ENCODE data around the gene SAXO2.
A peak's percentile ranks its signal among the peaks of the same experiment; 100 is the strongest.
"Not testable (repeated sequence)": the region's sequence is repeated elsewhere in the genome, so short reads cannot be mapped to it uniquely, and the experiment has no call there.

The SAXO2 gene

DNA sequence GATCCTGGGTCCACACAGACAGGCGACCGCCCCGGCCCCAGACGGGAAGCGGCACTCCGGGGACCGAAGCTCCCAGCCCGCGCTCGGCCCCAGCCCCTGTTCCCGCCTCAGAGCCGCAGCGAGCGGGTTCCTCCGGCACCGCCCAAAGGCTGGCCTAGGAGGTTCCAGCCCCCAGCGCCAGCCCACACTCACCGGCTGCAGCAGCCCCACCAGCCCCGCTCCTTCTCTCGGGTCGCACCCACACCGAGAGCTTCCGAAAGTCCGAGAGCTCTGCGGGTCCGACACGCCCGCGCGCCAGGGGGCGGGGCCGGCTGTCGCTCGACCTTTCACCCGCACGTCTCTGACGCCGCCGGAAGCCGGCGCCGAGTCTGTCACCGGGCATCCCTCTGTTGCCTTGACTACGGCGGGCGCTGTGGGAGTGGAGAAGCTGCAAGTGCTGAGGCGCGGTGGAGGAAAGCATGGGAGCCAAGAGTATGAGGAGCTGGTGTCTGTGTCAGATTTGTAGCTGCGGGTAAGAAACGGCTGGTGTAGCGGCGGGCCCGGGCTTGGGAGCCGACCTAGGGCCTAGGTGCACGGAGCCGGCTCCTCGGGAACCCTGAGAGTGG is at the start of gene SAXO2, which contains the start of gene EFL1:
Gene SAXO2 (plus strand): TSS at position 397 of the 605 bp plus-strand sequence. CDS start 62 bp downstream, at position 459.
Gene EFL1 (minus strand): TSS at position 313 of the 605 bp plus-strand sequence. CDS start 956 bp downstream, outside the sequence.
- peak; percentile 79 for DNase-seq (ENCODE audit: low read depth)
- TF ChIP-seq CTCF (IDR thresholded peaks at IDR 0.05; ENCODE audit: insufficient read depth, low read depth, low read length, missing control alignments), result no peak
- H3K4me3 ChIP-seq (ENCODE audit: low read length), result peak within 1 kb of the TSS; percentile 74

- H3K4me3 ChIP-seq (ENCODE audit: low read length); DNase-seq (ENCODE audit: low read depth): not testable (repeated sequence)
Measured at GRCh38 chr15:82216092-82216491, 46.5 kb upstream of the SAXO2 start.

- DNase-seq (ENCODE audit: low read depth), result peak; percentile 47
- peak; percentile 33 for TF ChIP-seq CTCF (IDR thresholded peaks at IDR 0.05; ENCODE audit: insufficient read depth, low read depth, low read length, missing control alignments)
- not testable (repeated sequence) for H3K4me3 ChIP-seq (ENCODE audit: low read length)
Measured at GRCh38 chr15:82221535-82221934, 41.1 kb upstream of the SAXO2 start.

DNA sequence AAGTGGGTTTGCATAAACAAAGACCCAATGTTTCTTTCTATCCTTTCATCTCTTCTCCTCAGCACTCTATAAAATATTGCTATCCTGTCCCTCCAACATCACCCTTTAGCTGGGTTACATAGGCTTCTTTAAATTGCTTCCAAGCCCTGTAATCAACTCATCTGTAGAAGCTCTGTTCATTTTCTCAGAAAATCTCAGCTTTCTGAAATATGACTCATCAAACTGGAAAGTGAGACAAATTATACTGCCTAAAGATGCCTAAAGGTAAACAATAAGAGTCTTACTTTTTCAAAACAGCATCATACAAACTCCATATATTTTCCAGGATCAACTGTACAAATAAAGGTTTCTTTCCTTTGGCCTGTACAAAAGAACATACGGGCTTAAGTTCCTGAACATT is 33.9 kb upstream of the SAXO2 start:
- no peak overlapping the region for H3K4me3 ChIP-seq (ENCODE audit: low read length)
- TF ChIP-seq CTCF (IDR thresholded peaks at IDR 0.05; ENCODE audit: insufficient read depth, low read depth, low read length, missing control alignments), result no peak

DNA sequence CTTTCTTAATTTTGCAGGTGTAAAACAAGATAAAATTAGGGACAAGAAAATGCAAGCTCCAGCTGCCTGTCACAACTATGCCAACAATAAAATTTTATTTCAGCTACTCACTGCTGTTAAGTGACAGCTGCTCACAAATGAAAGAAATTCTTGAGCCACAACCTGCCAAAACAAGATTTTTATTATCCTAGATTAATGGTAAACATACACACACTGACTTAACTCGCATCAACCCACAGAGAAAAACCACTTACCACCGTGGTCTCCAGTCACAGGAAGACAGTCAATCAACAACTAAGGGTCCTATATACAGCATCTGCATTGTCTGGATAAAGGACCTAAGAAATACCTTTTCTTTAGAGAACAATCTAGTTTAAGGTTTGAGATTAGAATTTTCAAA is 31.4 kb upstream of the SAXO2 start:
- H3K4me3 ChIP-seq (ENCODE audit: low read length), result no peak overlapping the region
- TF ChIP-seq CTCF (IDR thresholded peaks at IDR 0.05; ENCODE audit: insufficient read depth, low read depth, low read length, missing control alignments), result no peak
- no peak for DNase-seq (ENCODE audit: low read depth)

More for the DNA sequence above, 33.9 kb upstream of the SAXO2 start:
- DNase-seq (ENCODE audit: low read depth), result no peak

DNA sequence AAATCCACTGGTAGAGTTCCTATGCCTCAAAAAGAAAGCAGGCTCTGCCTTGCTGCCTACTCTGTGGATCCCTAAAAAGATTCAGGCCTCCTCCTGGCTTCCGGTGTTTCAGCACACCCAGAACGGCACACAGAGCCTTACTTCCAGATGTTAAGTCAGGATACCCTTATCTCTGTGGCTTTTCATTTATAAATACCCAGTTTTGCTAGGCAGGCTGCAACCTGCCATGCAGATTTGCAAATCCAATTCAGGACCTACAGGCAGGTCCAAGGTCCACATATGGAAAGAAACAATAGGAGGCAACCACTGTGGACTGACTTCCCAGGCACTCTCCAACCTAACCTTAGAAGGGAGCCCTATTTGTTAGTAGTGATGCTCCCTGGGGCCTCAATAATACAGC is 30.8 kb upstream of the SAXO2 start:
- no peak for DNase-seq (ENCODE audit: low read depth)
- no peak for TF ChIP-seq CTCF (IDR thresholded peaks at IDR 0.05; ENCODE audit: insufficient read depth, low read depth, low read length, missing control alignments)
- H3K4me3 ChIP-seq (ENCODE audit: low read length), result no peak overlapping the region

DNA sequence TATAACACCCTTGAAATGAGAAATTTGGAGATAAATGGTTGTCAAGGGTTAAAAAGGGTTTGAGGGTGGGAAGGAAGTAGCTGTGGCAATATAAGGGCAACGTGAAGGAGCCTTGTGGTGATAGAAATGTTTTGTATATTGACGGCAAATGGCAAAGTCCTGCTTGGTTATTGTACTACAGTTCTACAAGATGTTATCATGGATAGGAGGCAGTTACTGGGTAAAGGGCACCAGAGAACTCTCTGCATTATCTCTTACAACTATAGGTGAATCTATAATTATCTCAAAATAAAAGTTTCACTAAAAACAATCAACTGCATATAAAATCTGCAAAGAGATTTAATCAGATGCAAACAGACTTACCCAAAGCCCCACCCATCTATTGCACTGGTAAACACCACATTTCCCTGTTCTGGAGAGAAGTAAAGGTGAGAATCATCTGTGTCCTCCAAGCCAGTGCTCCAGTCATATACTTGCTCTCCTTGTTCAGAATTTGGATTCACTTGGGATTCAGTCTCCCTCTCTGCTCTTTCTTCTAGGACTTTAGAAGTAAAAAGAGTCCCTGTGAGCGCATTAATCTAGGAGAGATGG is 24.6 kb upstream of the SAXO2 start:
- H3K4me3 ChIP-seq (ENCODE audit: low read length); DNase-seq (ENCODE audit: low read depth): not testable (repeated sequence)
